HG02763 (cell line): ENCODE data around the gene NFATC4.
"Not testable (repeated sequence)": the region's sequence is repeated elsewhere in the genome, so short reads cannot be mapped to it uniquely, and the experiment has no call there.

ENCODE experiments used
- ATAC-seq: cut with Tn5 transposase; IDR thresholded peaks from one replicate; pipeline ENCODE4 v1.9.1; 2021; ENCODE audit warnings: mild to moderate bottlenecking, moderate library complexity; ENCODE audit not compliant: unreplicated experiment

NFATC4 gene

GRCh38 chr14:24367514-24368211 lies at the start of gene NFATC4:
NFATC4 (plus strand) TSS chr14:24368184; CDS start chr14:24368341, 157 bp downstream.
- peak; percentile 6 for ATAC-seq

GRCh38 chr14:24321212-24321975 lies 46.6 kb upstream of the NFATC4 start:
- ATAC-seq = no peak

- ATAC-seq = no peak
These were observed 45.3 kb upstream of the NFATC4 start for GRCh38 chr14:24322672-24323071.

GRCh38 chr14:24323341-24323740 lies 44.6 kb upstream of the NFATC4 start:
- ATAC-seq = no peak

GRCh38 chr14:24324024-24324423 lies 44.0 kb upstream of the NFATC4 start:
- no peak for ATAC-seq

GRCh38 chr14:24325041-24325530 lies 42.9 kb upstream of the NFATC4 start:
- ATAC-seq = no peak

GRCh38 chr14:24325963-24326362 lies 42.0 kb upstream of the NFATC4 start:
- no peak for ATAC-seq

GRCh38 chr14:24327303-24327702 lies 40.7 kb upstream of the NFATC4 start:
- no peak for ATAC-seq

- ATAC-seq = not testable (repeated sequence)
These were observed 40.1 kb upstream of the NFATC4 start for GRCh38 chr14:24327914-24328313.

GRCh38 chr14:24329073-24329663 lies 38.8 kb upstream of the NFATC4 start:
- ATAC-seq = no peak

- no peak for ATAC-seq
These were observed 38.2 kb upstream of the NFATC4 start for GRCh38 chr14:24329736-24330135.

GRCh38 chr14:24330973-24331674 lies 36.9 kb upstream of the NFATC4 start:
- ATAC-seq = no peak

- ATAC-seq = no peak
These were observed 36.2 kb upstream of the NFATC4 start for GRCh38 chr14:24331731-24332267.

GRCh38 chr14:24332268-24332993 lies 35.6 kb upstream of the NFATC4 start:
- ATAC-seq = peak; percentile 81

GRCh38 chr14:24334431-24335291 lies 33.3 kb upstream of the NFATC4 start, which contains the start of gene ADCY4:
ADCY4 (minus strand) TSS chr14:24335071; CDS start chr14:24334652, 419 bp downstream.
- no peak for ATAC-seq

GRCh38 chr14:24335461-24336171 lies 32.4 kb upstream of the NFATC4 start:
- no peak for ATAC-seq

GRCh38 chr14:24337144-24337823 lies 30.7 kb upstream of the NFATC4 start:
- no peak for ATAC-seq

- no peak for ATAC-seq
These were observed 30.2 kb upstream of the NFATC4 start for GRCh38 chr14:24337824-24338175.
